ENCODE results near the gene TMEM238. TPM values are rescaled to one million over a fixed set of nuclear protein-coding genes. Genes with fewer than 3 reads are reported as not detected.

The TMEM238 gene
- polyA plus RNA-seq, 3 donors: 0.58 to 1.3 (median 0.78) TPM

DNA sequence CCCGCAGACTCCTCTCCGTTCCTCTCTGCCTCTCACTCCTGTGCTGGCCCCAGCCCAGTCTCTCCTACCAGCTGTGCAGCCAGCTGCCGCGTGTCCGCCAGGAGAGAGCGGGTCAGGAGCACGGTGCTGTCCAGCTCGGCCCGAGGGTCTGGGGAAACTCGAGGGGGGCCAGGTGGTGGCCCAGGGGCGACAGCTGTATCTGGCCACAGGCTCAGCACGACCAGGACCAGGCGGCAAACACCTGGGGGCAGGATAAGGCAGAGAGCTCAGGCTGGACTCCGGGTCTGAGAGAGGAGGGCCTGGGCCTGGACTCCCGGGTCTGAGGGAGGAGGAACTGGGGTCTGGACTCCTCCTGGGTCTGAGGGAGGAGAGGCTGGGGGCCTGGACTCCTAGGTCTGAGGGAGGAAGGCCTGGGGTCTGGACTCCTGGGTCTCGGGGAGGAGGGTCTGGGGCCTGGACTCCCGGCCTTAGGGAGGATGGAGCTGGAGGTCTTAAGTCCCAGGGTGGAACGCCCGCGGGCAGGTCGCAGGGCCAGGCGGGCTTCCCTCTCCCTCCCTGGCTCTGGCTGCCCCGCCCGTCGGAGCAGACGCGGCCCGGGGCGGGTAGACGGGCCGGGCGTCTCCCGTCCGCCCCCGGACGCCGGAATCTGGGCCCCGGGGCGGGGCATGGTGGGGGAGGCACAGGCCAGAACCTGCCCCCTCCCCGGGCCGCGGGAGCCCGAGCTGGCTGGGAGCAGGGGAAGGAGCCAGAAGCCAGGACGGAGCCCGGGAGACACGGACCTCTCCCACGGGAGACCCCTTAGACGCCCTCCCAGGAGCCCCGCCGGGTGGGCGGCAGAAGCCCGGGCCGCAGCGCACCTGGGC, 15.2 kb downstream of the TMEM238 start:
- no peak for DNase-seq (ENCODE audit: extremely low read depth in 1 of 11, low read depth in 9 of 11, low spot score in 4 of 11)

DNA sequence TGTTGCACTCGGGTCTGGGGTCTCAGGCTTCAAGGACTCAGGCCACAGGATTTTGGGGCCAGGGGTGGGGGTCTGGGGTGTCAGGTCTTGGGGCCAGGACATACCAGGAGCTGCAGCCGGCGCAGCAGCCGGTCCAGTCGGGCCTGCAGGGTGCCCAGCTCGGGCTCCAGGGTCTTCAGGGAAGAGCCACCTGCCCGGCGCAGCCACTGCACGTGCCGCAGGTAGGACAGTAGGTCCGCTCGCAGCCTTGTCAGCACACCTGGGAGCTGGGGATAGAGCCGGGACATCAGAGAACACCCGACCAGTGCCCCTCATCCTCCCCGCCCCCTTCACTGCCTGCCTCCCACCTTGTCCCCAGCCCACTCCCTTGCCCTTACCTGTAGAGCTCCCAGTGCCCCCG, 16.0 kb downstream of the TMEM238 start:
- DNase-seq (ENCODE audit: extremely low read depth in 1 of 11, low read depth in 9 of 11, low spot score in 4 of 11): no peak

DNA sequence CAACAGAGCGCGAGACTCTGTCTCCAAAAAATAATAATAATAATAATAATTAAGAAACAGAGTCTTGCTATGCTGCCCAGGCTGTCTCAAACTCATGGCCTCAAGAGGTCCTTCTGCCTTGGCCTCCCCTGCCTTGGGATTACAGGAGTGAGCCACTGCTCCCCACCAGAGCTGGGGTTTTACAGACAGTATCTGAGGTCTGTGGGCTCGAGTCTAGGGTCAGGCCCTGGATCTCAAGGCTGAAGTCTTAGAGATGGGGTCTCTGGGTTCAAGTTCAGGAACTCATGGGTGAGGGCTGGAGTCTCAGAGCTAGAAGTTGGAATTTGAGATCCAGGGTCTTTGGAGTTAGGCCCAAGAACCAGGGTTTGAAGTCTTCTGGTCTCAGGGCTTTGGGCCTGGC, 17.3 kb downstream of the TMEM238 start:
- no peak for DNase-seq (ENCODE audit: extremely low read depth in 1 of 11, low read depth in 9 of 11, low spot score in 4 of 11)

DNA sequence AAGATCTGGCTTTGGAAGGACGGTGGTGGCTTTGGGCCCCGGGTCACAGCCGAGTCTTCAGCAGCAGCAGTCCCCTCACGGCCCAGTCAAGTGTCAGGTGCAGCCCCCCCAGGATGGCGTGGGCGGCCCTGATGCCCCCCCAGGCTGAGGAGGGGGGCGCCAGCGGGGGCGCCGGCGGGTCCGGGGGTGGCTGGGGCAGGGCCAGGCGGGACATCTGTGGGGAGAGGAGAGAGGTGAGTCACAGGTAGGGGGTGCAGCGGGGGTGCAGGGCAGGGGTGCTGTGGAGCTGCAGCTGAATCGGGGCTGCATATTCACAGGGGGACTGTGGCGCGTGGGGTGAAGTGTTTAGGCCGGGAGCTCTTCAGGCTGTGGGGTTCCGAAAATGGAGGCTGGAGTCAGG, 18.1 kb downstream of the TMEM238 start:
- no peak for DNase-seq (ENCODE audit: extremely low read depth in 1 of 11, low read depth in 9 of 11, low spot score in 4 of 11)

DNA sequence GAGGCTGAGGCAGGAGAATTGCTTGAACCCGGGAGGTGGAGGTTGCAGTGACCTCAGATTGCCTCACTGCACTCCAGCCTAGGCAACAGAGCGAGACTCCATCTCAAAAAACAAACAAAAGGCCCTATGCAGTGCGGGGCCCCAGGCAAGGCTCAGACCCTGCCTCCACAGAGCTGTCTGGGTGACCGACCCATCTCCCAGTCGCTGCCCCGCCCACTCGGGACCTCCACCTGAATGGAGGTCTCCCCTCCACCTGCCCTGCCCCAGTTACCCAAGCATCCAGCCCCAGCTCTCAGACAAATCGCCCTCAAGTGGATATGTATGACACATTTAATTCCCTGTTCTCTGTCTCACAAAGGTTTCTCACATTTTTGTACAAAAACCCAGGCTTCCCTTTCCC, 18.8 kb downstream of the TMEM238 start:
- DNase-seq (ENCODE audit: extremely low read depth in 1 of 11, low read depth in 9 of 11, low spot score in 4 of 11): no peak

DNA sequence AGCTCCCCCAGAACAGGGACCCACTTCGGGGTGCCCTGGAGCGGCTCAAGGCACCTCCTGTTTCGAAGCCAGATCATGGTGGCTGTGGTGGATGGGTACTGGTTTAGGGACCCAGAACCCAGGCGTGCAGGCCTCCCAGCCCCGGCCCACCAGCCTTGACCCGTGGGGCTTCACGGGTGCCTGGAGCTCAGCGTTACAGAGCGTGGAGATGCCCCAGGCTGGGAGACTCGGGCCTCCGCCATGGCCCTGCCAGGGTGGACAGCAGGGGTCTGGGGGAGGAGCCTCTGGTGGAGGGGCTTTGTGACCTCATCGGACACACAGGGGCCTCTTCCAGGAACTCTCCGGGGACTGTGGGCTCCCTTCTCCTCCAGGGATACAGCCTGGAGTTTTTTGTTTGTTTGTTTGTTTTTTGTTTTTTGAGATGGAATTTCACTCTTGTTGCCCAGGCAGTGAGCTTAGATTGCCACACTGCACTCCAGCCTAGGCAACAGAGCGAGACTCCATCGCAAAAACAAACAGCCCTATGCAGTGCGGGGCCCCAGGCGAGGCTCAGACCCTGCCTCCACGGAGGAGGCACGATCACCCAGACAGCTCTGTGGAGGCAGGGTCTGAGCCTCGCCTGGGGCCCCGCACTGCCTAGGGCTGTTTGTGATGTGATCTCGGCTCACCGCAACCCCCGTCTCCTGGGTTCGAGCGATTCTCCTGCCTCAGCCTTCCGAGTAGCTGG, 20.9 kb downstream of the TMEM238 start, which contains the start of gene GARIN5B:
GARIN5B (minus strand) TSS at position 271 of the 727 bp plus-strand sequence; CDS start at position 77, 194 bp downstream.
- no peak for DNase-seq (ENCODE audit: extremely low read depth in 1 of 11, low read depth in 9 of 11, low spot score in 4 of 11)

DNA sequence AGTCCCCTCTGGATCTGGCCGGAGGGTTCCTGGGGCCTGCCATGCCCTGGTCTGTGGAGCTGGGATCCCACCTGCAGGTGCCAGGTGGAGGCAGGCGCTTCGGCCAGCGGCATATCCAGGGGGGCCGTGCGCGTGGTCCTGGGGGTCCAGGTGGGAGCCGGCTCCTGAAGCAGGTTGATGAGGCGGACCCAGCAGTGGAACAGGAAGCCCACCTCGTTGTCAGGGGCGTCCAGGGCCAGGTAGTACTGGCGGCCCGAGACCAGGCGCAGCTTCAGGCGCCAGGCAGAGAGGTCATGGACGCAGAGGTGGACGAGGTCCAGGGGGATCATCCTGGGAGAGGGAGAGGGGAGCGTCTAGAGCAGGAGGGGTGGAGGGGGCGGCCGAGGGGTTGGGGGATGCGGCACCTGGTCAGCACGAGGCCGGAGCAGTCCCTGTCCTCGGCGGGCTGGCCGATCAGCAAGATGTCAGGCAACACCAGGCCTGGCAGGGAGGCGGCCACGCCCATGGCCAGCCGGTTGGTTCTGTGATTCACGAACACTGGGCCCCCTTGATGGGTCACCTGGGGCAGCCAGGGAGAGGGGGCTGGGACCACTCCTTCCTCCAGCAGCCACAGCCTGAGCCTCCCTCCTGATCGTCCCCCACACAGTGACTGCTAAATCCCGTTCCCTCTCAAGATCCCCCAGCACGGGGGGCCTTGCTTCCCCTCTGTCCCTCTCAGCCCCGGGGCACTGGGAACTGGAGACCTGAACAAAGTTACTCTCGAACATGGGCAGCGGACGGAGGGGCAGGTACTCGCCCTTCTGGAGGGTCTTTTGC, 21.7 kb downstream of the TMEM238 start:
- DNase-seq (ENCODE audit: extremely low read depth in 1 of 11, low read depth in 9 of 11, low spot score in 4 of 11): no peak

DNA sequence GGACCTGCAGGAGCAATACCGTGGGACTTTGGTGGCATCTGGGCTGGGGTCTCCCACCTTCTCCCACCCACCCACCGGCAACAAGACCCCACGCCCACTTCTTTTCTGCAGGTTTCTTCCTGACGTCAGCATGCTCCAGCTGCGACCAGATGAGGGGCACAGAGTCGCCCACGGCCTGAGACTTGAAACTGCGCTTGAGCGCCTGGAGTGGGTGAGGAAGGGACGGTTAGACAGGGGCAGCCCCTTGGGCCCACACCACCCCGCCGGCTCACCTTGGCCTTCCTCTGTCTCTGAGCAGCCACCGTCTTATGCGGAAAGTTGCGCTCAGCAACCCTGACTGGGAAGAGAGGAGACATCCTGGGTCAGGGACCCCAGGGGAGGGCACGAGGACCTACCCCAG, 23.2 kb downstream of the TMEM238 start:
- DNase-seq (ENCODE audit: extremely low read depth in 1 of 11, low read depth in 9 of 11, low spot score in 4 of 11): no peak

DNA sequence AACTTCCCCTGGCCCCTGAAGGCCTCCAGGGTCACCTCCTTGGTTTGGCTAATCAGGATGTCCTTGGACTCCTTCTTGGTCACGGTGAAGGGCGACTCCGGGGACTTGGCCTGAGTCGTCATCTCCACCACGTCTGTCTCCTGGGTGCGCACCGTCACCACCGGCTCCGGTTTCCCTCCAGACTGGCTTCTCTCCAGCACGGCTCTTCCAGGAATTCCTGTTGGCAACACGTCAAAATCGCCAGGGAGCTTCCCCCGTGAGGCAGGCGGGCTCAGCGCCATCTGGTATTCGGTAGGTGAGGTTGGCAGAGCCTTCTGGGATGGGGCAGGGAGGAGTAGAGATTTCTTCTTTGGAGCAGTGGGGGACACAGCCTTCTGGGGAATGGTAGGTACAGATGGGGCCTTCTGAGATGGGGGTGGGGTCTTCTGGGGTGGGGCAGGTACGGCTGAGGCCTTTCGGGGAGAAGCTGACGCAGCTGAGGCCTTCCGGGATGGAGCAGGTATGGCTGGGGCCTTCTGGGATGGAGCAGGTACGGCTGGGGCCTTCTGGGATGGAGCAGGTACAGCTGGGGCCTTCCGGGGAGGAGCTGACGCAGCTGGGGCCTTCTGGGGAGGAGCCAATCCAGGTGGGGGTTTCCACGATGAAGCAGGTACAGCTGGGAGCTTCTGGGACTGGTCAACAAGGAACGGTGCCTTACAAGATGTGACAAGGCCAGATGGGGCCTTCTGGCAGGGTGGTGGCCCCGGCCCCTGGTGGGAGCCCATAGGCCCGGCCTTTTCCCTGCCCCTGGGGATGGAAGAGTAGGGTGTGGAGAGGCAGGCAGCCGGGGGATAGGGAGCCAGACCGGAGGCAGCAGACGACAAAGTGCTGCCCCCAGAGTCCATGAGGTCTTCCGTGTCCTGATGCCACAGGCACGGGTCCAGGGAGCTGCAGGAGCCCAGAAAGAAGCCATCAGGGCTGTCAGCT, 24.9 kb downstream of the TMEM238 start:
- no peak for DNase-seq (ENCODE audit: extremely low read depth in 1 of 11, low read depth in 9 of 11, low spot score in 4 of 11)

DNA sequence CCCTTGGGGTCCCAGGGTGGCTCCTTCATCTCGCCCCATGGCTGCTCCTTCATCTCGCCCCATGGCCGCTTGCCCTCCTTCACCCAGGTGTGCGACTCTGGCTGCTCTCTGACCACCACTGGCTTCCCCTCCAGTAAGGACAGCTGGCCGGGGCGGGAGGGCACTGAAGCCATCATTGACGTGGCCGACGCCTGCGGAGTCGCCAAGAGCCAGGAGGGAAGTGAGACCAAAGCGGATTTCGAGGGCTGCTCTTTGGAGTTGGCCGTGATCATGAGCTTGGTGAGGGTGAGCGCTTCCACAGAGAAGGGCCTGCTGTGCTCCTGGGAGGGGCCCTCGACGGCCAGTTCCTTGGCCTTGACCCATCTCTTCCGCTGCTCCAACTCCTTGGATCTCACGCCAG, 25.6 kb downstream of the TMEM238 start:
- no peak for DNase-seq (ENCODE audit: extremely low read depth in 1 of 11, low read depth in 9 of 11, low spot score in 4 of 11)

DNA sequence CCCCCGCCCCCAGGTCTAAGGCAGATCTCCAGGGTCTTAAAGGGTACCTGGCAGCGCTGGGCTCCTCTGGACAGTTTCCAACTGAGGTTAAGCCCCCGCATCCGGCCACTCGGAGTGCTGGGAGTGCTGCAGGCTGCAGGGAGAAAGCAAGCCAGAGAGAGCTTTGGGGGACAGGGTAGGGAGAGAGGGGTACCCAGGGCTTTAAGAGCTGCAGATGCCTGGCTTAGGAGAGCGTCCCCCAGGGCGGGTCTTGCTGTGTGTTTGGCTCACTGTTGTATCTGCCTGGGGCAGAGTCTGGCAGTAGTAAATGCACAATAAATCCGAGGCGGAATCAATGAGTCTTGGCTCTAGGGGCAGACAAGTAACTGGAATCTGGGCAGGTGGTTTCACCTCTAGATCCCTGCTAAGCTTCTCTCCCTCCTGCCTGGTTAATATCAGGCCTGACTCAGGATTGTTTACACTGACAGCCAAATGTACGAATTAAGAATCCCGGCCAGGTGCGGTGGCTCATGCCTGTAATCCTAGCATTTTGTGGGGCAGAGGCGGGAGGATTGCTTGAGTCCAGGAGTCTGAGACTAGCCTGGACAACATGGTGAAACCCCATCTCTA, 28.8 kb downstream of the TMEM238 start:
- DNase-seq (ENCODE audit: extremely low read depth in 1 of 11, low read depth in 9 of 11, low spot score in 4 of 11): no peak

DNA sequence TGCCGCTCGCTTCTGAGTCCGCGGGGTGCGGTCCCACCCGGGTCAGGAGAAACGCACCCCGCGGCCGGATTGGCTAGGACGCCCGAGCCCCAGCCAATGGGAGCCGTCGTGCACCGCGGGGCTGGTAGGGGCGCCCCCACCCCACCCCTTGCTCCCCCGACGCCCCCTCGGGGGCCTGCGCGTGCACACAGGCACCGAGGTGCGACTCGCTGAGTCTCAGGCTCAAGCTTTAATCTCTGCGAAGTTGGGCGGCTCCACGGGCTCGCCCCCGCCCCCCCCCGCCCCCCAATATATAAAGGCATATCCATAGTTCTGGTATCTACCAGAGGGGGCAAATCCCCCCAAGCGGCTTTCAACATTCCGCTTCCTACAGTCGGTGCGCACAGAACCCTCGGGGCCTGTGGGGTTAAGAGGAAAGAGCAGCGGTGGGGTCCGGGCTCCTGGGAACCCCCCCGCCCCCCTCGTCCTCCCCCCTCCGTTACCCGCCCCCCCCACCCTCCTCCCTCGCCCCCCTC, 29.3 kb downstream of the TMEM238 start, which contains the start of gene COX6B2:
COX6B2 (minus strand) TSS at position 22 of the 515 bp plus-strand sequence. CDS start 198 bp downstream, outside the sequence.
- no peak for DNase-seq (ENCODE audit: extremely low read depth in 1 of 11, low read depth in 9 of 11, low spot score in 4 of 11)

DNA sequence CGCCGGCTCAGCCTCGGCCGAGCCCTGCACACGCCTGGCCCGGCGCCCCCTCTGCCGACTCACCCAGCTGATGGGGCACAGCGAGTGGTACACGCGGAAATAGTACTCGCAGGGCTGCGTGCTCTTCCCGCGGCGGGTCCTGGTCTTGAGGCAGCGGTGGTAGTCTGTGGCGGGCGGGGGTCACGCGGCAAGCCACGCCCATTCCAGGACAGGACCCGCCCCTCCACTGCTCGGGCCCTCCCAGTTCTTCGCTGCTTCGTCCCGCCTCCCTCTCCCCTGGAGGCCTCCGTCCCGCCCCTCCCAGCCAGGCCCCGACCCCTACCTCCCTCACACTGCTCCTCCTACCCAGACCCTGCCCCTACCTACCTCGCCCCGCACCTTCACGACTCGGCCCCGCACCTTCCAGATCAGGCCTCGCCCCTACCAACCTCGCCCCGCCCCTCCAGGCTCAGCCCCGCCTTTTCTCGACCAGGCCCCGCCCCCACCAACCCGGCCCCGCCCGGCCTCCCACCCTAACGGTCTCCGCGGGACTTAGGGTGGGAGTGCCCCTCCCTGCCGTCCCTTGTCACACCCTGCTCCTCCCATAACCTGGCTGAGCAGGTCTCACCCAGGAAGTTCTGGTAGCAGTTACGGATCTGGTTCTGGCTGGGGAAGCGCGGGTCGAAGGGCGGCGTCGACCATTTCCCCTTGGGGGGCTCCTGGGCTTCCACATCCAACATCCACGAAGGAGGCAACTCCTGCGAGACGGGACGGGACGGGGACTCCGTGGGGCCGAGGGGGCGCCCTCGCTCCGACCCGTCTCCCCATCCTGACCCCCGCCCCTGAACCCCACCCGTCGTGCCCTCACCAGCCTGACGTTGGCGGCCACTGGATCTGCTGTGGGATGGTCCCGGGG, 30.0 kb downstream of the TMEM238 start:
- DNase-seq (ENCODE audit: extremely low read depth in 1 of 11, low read depth in 9 of 11, low spot score in 4 of 11): no peak

DNA sequence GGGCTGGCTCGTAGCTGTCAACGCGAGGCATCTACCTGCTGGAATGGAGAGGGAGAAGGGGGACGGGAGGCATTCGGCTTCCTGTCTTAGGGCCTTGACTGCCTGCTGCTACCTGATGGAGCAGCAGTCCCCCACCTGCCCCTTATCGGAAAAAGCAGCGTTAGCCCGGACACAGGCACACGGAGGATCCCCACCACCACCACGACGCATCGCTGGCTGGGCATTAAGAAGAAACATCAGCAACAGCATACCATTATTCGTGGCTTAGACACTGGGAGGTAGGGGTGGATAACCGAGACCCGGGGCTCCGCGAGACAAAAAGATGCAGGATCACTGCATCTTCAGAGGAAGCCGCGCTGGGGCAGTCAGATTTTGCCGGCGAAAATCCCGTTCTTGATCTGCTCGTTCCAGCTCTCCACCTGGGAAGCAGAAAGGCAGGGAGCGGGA, 30.7 kb downstream of the TMEM238 start:
- no peak for DNase-seq (ENCODE audit: extremely low read depth in 1 of 11, low read depth in 9 of 11, low spot score in 4 of 11)

DNA sequence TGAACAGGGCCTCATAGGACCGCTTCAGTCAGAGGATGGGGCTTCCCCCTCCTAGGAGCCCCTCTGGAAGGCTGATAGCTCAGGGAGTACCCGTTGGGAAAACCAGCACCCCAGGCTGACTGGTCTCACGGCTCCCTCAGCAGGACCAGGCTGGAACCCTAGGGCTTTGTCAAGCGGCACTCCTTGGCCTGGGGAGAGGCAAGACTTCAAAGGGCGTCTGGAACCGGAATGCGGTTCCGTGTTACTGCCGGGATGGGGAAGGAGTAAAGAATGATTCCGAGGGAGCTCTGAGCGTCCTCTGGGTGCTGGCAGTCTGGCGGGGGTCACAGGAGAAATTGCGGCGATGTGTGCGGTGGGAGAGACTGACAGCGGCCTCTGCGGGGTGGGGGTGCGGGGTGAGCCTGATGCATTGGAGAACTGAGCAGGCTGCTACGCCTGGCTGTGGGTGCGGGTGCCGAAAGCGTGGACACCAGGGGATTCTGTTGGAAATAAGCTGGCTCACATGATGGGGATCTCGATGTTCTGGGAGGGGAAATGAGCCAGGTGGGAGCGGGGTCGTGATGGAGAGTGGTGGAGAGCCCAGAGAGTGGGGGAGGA, 31.4 kb downstream of the TMEM238 start:
- no peak for DNase-seq (ENCODE audit: extremely low read depth in 1 of 11, low read depth in 9 of 11, low spot score in 4 of 11)

DNA sequence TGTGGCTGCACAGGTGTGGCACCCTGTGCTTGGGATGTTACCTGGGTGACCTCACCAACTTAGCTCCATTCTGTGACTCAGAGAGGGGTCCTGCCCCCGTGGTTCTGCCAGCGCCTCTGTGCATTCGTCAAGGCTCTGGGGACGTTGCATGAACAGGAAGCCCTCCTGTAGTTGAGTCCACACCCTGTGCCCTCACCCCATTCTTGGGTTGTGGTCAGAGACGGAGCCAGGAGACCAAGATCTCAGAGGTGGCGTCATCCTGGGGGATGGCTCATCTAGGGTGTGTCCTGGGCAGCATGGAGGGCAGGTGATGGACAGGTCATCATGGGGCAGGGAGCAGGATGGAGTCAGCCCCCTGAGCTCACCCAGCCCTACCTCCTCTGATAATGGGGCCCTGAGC, 32.1 kb downstream of the TMEM238 start:
- DNase-seq (ENCODE audit: extremely low read depth in 1 of 11, low read depth in 9 of 11, low spot score in 4 of 11): no peak
